HepG2 (cell line): ENCODE results near the gene AFG1L. TPM values are rescaled to one million over a fixed set of nuclear protein-coding genes. Genes with fewer than 3 reads are reported as not detected.

Experiments
- ATM ChIP-seq: fragments of 450-650 bp; IDR thresholded peaks from 2 replicates; pipeline ENCODE4 v1.7.1; 2017; ENCODE audit warnings: mild to moderate bottlenecking, borderline replicate concordance
- BORCS8-MEF2B ChIP-seq: sonication (generic); formaldehyde crosslinking; IDR thresholded peaks from 2 replicates; pipeline ENCODE4 v1.8.0; 2022; ENCODE audit warnings: mild to moderate bottlenecking, missing genetic modification reagents
- FOXA1 ChIP-seq, 2 experiments: fragments of 450-650 bp in 1 of 2; sonication (generic) in 1 of 2; formaldehyde crosslinking in 1 of 2; IDR thresholded peaks; 2 replicates each; pipeline versions ENCODE4 v1.4.0 to v1.6.1; 2016 to 2020; ENCODE audit warnings: missing genetic modification reagents in 1 of 2
- GABPB1 ChIP-seq: IDR thresholded peaks from 2 replicates; pipeline ENCODE4 v1.6.1; 2016; ENCODE audit warnings: mild to moderate bottlenecking, missing genetic modification reagents, moderate library complexity, missing compliant biosample characterization
- HHEX ChIP-seq: IDR thresholded peaks from 2 replicates; pipeline ENCODE4 v1.6.1; 2016; ENCODE audit warnings: control low read depth
- HNRNPH1 ChIP-seq: fragments of 200-400 bp; formaldehyde crosslinking; optimal IDR thresholded peaks from 2 replicates; pipeline ENCODE3; 2017; ENCODE audit warnings: mild to moderate bottlenecking, low read depth, low read length
- JUNB ChIP-seq: sonication (generic); formaldehyde crosslinking; IDR thresholded peaks from 2 replicates; pipeline ENCODE4 v1.8.0; 2022; ENCODE audit warnings: missing genetic modification reagents, mild to moderate bottlenecking, borderline replicate concordance
- KDM6A ChIP-seq: IDR thresholded peaks from 2 replicates; pipeline ENCODE4 v1.6.1; 2016; ENCODE audit warnings: low read depth
- MTF1 ChIP-seq: sonication (generic); formaldehyde crosslinking; IDR thresholded peaks from 2 replicates; pipeline ENCODE4 v1.5.0; 2020; ENCODE audit warnings: missing genetic modification reagents
- NR2C2 ChIP-seq: sonication (generic); formaldehyde crosslinking; IDR thresholded peaks from 2 replicates; pipeline ENCODE4 v1.4.0; 2020; ENCODE audit warnings: missing genetic modification reagents, mild to moderate bottlenecking, moderate library complexity, borderline replicate concordance
- POLR2A ChIP-seq, 2 experiments: IDR thresholded peaks; 2 replicates each; pipeline ENCODE4 v1.6.1; 2011; ENCODE audit warnings: low read depth in 2 of 2, low read length in 2 of 2, mild to moderate bottlenecking in 1 of 2, moderate library complexity in 1 of 2; ENCODE audit not compliant: insufficient read depth in 1 of 2
- SIX1 ChIP-seq: sonication (generic); formaldehyde crosslinking; IDR thresholded peaks from 2 replicates; pipeline ENCODE4 v1.4.0; 2020; ENCODE audit warnings: missing genetic modification reagents, borderline replicate concordance
- SKI ChIP-seq: fragments of 450-650 bp; IDR thresholded peaks from one replicate; pipeline ENCODE4 v1.6.1; 2018; ENCODE audit warnings: mild to moderate bottlenecking; ENCODE audit not compliant: partially characterized antibody
- SKIL ChIP-seq: sonication (generic); formaldehyde crosslinking; IDR thresholded peaks from 2 replicates; pipeline ENCODE4 v1.8.0; 2022; ENCODE audit warnings: missing genetic modification reagents, mild to moderate bottlenecking, moderate library complexity, borderline replicate concordance
- SOX5 ChIP-seq: IDR thresholded peaks from 2 replicates; pipeline ENCODE4 v1.6.1; 2016; ENCODE audit warnings: borderline replicate concordance
- TERF1 ChIP-seq: sonication (generic); formaldehyde crosslinking; IDR thresholded peaks from 2 replicates; pipeline ENCODE4 v1.8.0; 2022; ENCODE audit warnings: mild to moderate bottlenecking, missing genetic modification reagents, moderate library complexity
- ZBTB21 ChIP-seq: sonication (generic); formaldehyde crosslinking; IDR thresholded peaks from 2 replicates; pipeline ENCODE4 v1.4.0; 2020; ENCODE audit warnings: missing genetic modification reagents
- ZFP36L2 ChIP-seq: sonication (generic); formaldehyde crosslinking; IDR thresholded peaks from 2 replicates; pipeline ENCODE4 v1.4.0; 2020; ENCODE audit warnings: missing genetic modification reagents
- ZNF207 ChIP-seq: fragments of 450-650 bp; IDR thresholded peaks from 2 replicates; pipeline ENCODE4 v1.6.1; 2016; ENCODE audit warnings: antibody characterized with exemption, borderline replicate concordance
- ZNF441 ChIP-seq: sonication (generic); formaldehyde crosslinking; IDR thresholded peaks from 2 replicates; pipeline ENCODE4 v1.7.0; 2021; ENCODE audit warnings: missing genetic modification reagents, borderline replicate concordance
- ZNF451 ChIP-seq: sonication (generic); formaldehyde crosslinking; IDR thresholded peaks from 2 replicates; pipeline ENCODE4 v1.5.0; 2020; ENCODE audit warnings: mild to moderate bottlenecking, missing genetic modification reagents
- ZNF513 ChIP-seq: sonication (generic); formaldehyde crosslinking; conservative IDR thresholded peaks from 2 replicates; pipeline ENCODE4 v1.5.0; 2020; ENCODE audit warnings: missing genetic modification reagents
- ZNF552 ChIP-seq: sonication (generic); formaldehyde crosslinking; IDR thresholded peaks from 2 replicates; pipeline ENCODE4 v1.9.0; 2022; ENCODE audit warnings: missing genetic modification reagents, mild to moderate bottlenecking, borderline replicate concordance
- ZNF607 ChIP-seq: sonication (generic); formaldehyde crosslinking; IDR thresholded peaks from 2 replicates; pipeline ENCODE4 v1.5.1; 2020; ENCODE audit warnings: missing genetic modification reagents, mild to moderate bottlenecking, borderline replicate concordance
- ZXDC ChIP-seq: sonication (generic); formaldehyde crosslinking; IDR thresholded peaks from 2 replicates; pipeline ENCODE4 v1.5.0; 2020; ENCODE audit warnings: mild to moderate bottlenecking, missing genetic modification reagents
- polyA plus RNA-seq, 8 experiments: library from polyadenylated mRNA; depleted of rRNA in 3 of 8; stranded (reverse) in 7 of 8; unstranded in 1 of 8; fragments of >200 nt; fragmentation: Illumina TruSeq in 4 of 8; extraction: Trizol in 4 of 8; gene quantifications; 2 replicates each; pipeline versions ENCODE4 v1.2.1 to v1.2.3, GENCODE V29; 2011 to 2016; ENCODE audit warnings: low read depth in 4 of 8, missing spikeins in 1 of 8, mixed read lengths in 1 of 8; ENCODE audit not compliant: insufficient read depth in 1 of 8
- total RNA-seq, 5 experiments: library from RNA; depleted of rRNA; stranded (reverse); fragments of >200 nt; fragmentation: Illumina TruSeq; extraction: Trizol; gene quantifications; 2 replicates each; pipeline ENCODE4 v1.2.3, GENCODE V29; 2016; ENCODE audit warnings: low read depth in 1 of 5

The AFG1L gene
- total and polyA plus RNA-seq, 2 of the 13 experiments (the other 11 are each of a cell fraction or from before 2014, with no cell fraction given), result 3.1 to 14.0 TPM

GRCh38 chr6:108562503-108562993, 267.7 kb downstream of the AFG1L start (continued):
- no peak for TF ChIP-seq SKIL (CRISPR knock-in tag)
- no peak for TF ChIP-seq KDM6A (CRISPR knock-in tag)
- no peak for TF ChIP-seq ZNF513 (CRISPR knock-in tag)
- peak; percentile 52; the same call in 1 of the 2 replicates for TF ChIP-seq GABPB1 (CRISPR knock-in tag)
- no peak for TF ChIP-seq HHEX (CRISPR knock-in tag)
- no peak for TF ChIP-seq SKI
- TF ChIP-seq ZNF451 (CRISPR knock-in tag), result no peak
- TF ChIP-seq POLR2A (IDR thresholded peaks at IDR 0.05; ENCODE audit: insufficient read depth in 1 of 2, low read depth in 2 of 2, low read length in 2 of 2), result peak in 1 of 2 experiments; percentile 34; a peak in 1 of 4 replicates
- TF ChIP-seq MTF1 (CRISPR knock-in tag), result no peak
- TF ChIP-seq BORCS8-MEF2B (CRISPR knock-in tag), result no peak
- peak; percentile 62; the same call in 1 of the 2 replicates for TF ChIP-seq SOX5 (CRISPR knock-in tag)
- TF ChIP-seq FOXA1 (IDR thresholded peaks at IDR 0.05), result no peak
- TF ChIP-seq FOXA1 (CRISPR knock-in tag; IDR thresholded peaks at IDR 0.05), result no peak
- no peak for TF ChIP-seq ATM
- peak; percentile 41; the same call in 1 of the 2 replicates for TF ChIP-seq ZNF441 (CRISPR knock-in tag)
- TF ChIP-seq SIX1 (CRISPR knock-in tag), result no peak
- no peak for TF ChIP-seq JUNB (CRISPR knock-in tag)
- 0 out of 2 replicates have a peak, but pooled peaks have one; percentile 57 for TF ChIP-seq ZBTB21 (CRISPR knock-in tag)
- 0 out of 2 replicates have a peak, but pooled peaks have one; percentile 54 for TF ChIP-seq ZNF607 (CRISPR knock-in tag)
- TF ChIP-seq ZXDC, result no peak
- TF ChIP-seq ZFP36L2 (CRISPR knock-in tag), result no peak
- TF ChIP-seq HNRNPH1, result no peak
- TF ChIP-seq ZNF207, result no peak
- peak; percentile 42; the same call in 1 of the 2 replicates for TF ChIP-seq NR2C2 (CRISPR knock-in tag)
- TF ChIP-seq TERF1 (CRISPR knock-in tag), result no peak
- no peak for TF ChIP-seq ZNF552
